Hepatocyte (in vitro differentiated cells): ENCODE data around the gene EIF1B.

Experiments used
- EZH2phosphoT487 ChIP-seq: fragments of 200-600 bp; sonication (generic); IDR thresholded peaks from one replicate; pipeline ENCODE4 v1.6.1; 2018; ENCODE audit warnings: antibody characterized with exemption, mild to moderate bottlenecking, low read depth, moderate library complexity; ENCODE audit not compliant: unreplicated experiment, severe bottlenecking
- TF ChIP-seq, protein P1 (sequence below): fragments of 200-600 bp; sonication (generic); IDR thresholded peaks from 2 replicates; pipeline ENCODE4 v1.5.1; 2016; ENCODE audit warnings: antibody characterized with exemption, mild to moderate bottlenecking; ENCODE audit not compliant: poor library complexity

DNA sequence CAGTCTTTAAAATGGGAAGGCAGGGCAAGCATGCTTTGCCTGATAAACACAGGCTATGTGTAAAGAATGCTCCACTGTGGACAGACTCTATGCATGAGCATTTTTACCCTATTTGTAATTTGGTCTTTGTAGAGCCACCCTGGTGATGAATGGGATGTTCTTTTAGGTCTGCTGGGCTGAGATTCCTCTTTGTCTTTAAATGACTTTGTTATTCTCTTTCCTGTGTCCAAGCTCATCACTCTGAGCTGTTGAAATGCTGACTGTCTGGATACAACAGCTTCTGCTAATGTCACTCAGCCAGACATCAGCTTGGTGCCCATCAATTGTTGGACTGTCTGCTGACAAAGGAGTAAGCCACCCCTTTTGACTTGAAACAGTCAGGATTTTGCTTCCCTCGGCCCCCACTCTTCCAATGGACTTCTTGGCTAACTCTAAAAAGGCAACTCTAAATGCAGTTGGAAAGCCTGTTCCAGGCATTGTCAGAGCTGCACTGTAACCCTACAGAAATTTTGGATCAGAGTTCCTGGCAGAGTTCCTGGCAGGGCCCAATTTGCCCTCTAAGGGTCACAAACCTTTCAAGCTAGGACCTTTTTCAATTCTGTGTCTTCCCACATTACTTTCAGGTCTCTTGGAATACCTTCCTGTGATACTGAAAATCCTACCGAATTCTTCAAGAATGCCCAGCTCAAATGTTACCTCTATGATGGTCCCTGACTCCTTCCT, 40.5 kb upstream of the EIF1B start:
- TF ChIP-seq, protein P1, sequence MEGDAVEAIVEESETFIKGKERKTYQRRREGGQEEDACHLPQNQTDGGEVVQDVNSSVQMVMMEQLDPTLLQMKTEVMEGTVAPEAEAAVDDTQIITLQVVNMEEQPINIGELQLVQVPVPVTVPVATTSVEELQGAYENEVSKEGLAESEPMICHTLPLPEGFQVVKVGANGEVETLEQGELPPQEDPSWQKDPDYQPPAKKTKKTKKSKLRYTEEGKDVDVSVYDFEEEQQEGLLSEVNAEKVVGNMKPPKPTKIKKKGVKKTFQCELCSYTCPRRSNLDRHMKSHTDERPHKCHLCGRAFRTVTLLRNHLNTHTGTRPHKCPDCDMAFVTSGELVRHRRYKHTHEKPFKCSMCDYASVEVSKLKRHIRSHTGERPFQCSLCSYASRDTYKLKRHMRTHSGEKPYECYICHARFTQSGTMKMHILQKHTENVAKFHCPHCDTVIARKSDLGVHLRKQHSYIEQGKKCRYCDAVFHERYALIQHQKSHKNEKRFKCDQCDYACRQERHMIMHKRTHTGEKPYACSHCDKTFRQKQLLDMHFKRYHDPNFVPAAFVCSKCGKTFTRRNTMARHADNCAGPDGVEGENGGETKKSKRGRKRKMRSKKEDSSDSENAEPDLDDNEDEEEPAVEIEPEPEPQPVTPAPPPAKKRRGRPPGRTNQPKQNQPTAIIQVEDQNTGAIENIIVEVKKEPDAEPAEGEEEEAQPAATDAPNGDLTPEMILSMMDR, result no peak
- TF ChIP-seq EZH2phosphoT487, result no peak
